AG09319 (cell line): ENCODE measurements around the gene DBI.
"Not testable (repeated sequence)": the region's sequence is repeated elsewhere in the genome, so short reads cannot be mapped to it uniquely, and the experiment has no call there.

ENCODE experiments used
- DNase-seq: peaks from one replicate; pipeline ENCODE4 v3.0.0-alpha.2; 2010; ENCODE audit warnings: low read depth; ENCODE audit errors: extremely low read depth
- TF ChIP-seq, protein P1 (sequence below): IDR thresholded peaks from 2 replicates; pipeline ENCODE4 v1.5.1; 2011; ENCODE audit warnings: low read depth, mild to moderate bottlenecking, inconsistent platforms, low read length, moderate library complexity

Gene DBI

DNA sequence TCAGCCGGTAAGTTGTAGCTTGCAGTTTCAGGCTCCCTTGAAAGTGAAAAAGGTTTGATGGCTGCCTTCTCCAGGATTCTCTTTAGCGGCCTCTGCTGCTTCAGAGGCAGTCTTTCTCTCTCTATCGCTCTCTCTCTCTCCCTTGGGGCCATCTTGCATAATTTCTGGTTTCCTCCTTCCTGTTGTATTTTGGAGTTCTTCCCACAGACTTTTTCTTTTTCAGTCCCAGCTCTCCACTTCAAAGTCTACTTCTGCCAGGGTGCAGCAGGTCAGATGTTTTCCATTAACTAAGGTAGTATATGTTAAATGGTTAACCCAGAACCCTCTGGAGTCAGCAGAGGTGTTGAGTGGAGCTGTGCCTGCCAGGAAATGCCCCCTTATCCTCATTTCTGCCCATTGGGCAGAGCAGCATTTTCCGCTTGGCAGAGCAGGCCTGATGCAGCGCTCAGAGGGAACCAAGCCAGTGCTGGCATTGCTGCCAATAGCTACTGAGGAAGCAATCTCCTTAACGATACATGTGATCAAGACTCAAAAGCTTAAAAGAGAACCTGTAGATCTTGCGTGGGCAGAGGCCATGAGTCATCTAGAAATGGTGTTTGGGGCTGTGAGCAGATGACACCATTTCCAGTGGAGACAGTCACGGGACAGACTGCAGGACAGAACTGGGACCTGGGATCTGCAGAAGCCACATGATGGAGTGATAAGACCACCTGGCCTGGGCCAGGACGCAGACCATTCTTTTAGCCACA is 20.8 kb downstream of the DBI start:
- DNase-seq: peak; percentile 44
- TF ChIP-seq, protein P1, sequence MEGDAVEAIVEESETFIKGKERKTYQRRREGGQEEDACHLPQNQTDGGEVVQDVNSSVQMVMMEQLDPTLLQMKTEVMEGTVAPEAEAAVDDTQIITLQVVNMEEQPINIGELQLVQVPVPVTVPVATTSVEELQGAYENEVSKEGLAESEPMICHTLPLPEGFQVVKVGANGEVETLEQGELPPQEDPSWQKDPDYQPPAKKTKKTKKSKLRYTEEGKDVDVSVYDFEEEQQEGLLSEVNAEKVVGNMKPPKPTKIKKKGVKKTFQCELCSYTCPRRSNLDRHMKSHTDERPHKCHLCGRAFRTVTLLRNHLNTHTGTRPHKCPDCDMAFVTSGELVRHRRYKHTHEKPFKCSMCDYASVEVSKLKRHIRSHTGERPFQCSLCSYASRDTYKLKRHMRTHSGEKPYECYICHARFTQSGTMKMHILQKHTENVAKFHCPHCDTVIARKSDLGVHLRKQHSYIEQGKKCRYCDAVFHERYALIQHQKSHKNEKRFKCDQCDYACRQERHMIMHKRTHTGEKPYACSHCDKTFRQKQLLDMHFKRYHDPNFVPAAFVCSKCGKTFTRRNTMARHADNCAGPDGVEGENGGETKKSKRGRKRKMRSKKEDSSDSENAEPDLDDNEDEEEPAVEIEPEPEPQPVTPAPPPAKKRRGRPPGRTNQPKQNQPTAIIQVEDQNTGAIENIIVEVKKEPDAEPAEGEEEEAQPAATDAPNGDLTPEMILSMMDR: peak; percentile 52

DNA sequence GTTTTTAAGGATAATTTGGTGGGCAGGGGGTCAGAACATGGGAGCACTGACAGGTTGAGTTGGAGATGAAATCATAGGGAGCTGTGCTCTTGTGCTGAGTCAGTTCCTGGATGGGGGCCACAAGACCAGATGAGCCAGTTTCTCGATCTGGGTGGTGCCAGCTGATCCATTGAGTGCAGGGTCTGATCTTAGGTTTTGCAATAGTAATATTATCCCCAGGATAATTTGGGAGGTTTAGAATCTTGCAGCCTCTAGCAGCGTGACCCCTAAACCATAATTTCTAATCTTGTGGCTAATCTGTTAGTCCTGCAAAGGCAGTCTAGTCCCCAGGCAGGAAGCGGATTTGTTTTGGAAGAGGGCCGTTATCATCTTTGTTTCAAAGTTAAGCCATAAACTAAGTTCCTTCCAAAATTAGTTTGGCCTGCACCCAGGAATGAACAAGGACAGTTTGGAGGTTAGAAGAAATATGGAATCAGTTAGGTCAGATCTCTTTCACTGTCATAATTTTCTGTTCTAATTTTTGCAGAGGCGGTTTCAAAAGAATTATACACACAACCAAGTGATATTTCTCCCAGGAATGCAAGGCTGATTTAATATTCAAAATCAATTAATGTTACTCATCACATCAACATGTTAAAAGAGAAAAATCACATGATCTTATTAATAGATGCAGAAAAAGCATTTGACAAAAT is 23.0 kb downstream of the DBI start:
- DNase-seq: peak; percentile 54
- TF ChIP-seq, protein P1: no peak

DNA sequence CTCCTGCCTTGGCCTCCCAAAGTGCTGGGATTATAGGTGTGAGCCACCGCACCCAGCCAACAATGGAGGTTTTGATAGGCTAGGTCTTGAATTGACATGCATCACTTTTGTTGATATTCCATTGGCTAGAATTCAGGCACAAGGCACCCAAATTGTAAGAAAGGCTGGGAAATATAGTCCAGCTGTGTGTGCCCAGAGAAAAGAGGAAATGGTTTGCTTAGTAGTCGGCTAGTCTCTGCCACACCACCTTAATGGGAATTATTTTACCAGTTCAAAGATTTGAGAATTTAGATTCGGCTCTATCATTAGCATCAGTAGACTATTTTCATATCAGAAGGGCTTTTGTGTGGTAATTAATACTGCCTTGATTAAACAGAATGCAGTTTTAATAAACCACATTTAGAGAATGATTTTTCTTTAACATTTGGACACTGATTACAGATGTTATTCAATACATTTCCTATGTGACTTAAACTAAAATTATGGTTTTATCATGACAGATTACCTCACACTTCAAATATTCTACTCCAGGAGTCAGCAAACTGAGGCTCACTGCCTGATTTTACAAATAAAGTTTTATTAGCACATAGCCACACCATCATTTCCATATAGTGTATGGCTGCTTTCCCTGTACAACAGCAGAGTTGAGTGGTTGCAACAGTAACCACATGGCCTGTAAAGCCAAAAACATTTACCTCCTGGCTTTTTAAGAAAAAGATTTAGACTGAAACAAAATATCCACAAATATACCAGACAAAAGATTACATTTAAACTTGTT is 27.4 kb downstream of the DBI start:
- DNase-seq: no peak

DNA sequence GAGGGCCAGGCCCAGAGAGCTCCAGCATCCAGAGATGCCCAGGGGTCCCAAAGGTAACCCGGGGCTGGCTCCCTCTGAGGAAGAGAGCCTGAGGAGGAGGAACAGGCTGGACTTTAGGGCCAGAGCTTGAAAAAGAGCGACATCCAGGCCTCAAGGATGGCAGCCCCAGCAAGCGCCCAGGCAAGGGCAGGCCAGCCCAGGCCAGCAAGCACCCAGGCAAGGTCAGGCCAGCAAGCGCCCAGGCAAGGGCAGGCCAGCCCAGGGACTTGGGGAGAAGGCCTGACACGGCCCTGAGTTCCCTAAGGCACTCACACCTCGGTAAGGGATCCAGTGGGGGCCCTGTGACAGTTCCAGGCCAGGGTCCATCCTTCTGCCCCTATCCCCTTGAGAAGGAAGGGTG is 30.4 kb downstream of the DBI start:
- TF ChIP-seq, protein P1: no peak
- DNase-seq: no peak

More for the DNA sequence above, 27.4 kb downstream of the DBI start:
- TF ChIP-seq, protein P1: no peak

DNA sequence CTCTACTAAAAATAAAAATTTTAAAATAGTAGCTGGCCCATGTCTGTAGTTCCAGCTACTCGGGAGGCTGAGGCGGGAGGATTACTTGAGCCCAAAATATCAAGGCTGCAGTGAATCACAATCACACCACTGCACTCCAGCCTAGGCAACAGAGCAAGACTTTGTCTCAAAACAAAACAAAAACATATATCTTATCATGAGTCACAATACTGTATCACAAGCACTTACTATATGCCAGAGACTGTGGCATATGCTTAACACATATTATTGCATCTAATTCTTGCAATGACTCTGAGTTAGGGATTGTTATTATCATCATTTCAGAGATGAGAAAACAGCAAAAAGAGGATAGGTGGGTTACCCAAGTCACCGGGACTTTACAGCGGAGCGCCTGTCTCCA is 35.3 kb downstream of the DBI start:
- no peak for DNase-seq

DNA sequence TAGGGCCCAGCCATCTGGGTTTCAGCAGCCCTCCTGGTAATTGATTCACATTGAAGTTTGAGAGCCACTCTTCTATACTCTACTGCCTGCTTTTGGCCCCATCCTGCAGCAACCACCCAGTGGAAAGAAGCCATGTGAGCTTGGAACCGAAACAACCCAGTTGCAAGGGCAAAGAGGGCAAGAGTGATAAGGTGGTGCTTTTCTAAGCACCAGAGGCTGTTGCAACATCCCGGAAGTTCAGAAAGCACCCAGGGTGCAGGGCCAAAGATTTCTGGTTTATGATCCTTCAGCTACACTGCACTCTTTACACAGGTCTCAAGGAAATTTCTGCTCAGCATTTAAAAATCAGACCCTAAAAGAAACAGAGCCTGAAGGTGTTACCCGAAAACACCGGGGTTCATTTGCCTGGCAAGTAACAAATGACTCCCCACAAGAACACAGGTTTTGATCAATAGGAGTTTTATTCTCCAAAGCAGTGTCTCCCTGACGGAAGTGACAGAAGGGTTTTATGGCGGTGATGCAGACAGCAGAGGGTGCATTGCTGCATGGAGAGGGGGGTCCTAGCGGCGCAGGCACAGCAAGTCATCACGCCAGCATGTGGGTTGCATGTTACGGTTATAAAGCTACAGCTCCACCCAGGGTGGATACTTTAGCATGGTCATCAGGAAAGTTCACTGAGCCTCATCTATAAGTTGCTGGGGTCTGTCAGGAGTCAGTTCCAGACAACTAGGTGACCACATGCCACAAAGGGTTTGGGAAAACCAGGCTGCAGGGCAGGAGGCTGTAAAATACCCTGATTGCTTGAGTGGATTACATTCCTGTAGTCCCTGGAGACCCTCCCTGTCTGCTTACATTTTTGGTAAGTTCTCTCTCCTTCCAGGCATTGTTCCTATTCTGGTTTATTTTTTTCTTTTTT is 36.1 kb downstream of the DBI start:
- TF ChIP-seq, protein P1: no peak
- no peak for DNase-seq

More for the DNA sequence above, 35.3 kb downstream of the DBI start:
- TF ChIP-seq, protein P1: no peak

DNA sequence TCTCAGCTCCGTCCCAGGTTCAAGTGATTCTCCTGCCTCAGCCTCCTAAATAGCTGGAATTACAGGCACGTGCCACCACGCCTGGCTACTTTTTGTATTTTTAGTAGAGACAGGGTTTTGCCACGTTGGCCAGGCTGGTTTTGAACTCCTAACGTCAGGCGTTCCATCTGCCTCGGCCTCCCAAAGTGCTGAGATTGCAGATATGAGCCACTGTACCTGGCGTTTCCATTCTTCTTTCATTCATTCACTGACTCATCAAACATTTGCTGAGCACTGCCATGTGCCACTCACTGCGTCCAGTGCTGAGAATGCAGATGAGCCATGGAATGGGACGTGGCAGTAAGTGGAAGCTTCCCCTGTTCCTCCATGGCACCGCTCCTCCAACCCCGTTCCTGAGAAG is 36.8 kb downstream of the DBI start:
- DNase-seq: not testable (repeated sequence)
